IMR-90 (cell line): ENCODE measurements around the gene RYK. TPM values are rescaled to one million over a fixed set of nuclear protein-coding genes. Genes with fewer than 3 reads are reported as not detected.

Experiments
- ATAC-seq: fragments of 200-7000 bp; cut with Tn5 transposase; 2 replicates; pipeline ENCODE4 v1.9.1; 2020; ENCODE audit warnings: low read depth, mild to moderate bottlenecking, moderate library complexity
- BruUV-seq: library from RNA; stranded (reverse); fragments of 400-500 nt; replicated peaks from 2 replicates; lab custom pipeline; 2021; lab: Mats Ljungman, UMichigan
- CTCF ChIA-PET: fragments of 300-600 bp; formaldehyde crosslinking; extraction: SDS; loops from one replicate; lab custom pipeline; 2021; ENCODE audit warnings: antibody characterized with exemption; lab: Yijun Ruan, JAX
- POLR2A ChIA-PET: fragments of 300-600 bp; sonication (Branson Sonifier 250); formaldehyde crosslinking; loops from one replicate; lab custom pipeline; 2022; ENCODE audit warnings: antibody characterized with exemption; ENCODE audit not compliant: unreplicated experiment; lab: Charles Lee
- DNase-seq: peaks from one replicate; pipeline ENCODE4 v3.0.0; 2013
- H2AFZ ChIP-seq: replicated peaks from 2 replicates; pipeline ENCODE3; 2013; ENCODE audit warnings: low read length, mild to moderate bottlenecking; ENCODE audit not compliant: poor library complexity
- H2AK5ac ChIP-seq: 2 replicates; pipeline ENCODE4 v1.6.1; 2013; ENCODE audit warnings: low read depth, low read length, inconsistent platforms
- H2AK9ac ChIP-seq: replicated peaks from 2 replicates; pipeline ENCODE3; 2013; ENCODE audit warnings: mild to moderate bottlenecking, low read depth, low read length, moderate library complexity; ENCODE audit not compliant: poor library complexity
- H2BK120ac ChIP-seq: 2 replicates; pipeline ENCODE4 v1.6.1; 2013; ENCODE audit warnings: low read depth, low read length, inconsistent platforms
- H2BK15ac ChIP-seq: 3 replicates; pipeline ENCODE4 v1.6.1; 2013; ENCODE audit warnings: low read depth, low read length, inconsistent platforms
- H2BK20ac ChIP-seq: 2 replicates; pipeline ENCODE4 v1.6.1; 2013; ENCODE audit warnings: low read depth, mild to moderate bottlenecking, inconsistent platforms, low read length, moderate library complexity
- H2BK5ac ChIP-seq: 2 replicates; pipeline ENCODE4 v1.6.1; 2013; ENCODE audit warnings: mild to moderate bottlenecking, low read depth, low read length, inconsistent platforms; ENCODE audit not compliant: poor library complexity, severe bottlenecking
- H3K14ac ChIP-seq: replicated peaks from 2 replicates; pipeline ENCODE4 v1.6.1; 2013; ENCODE audit warnings: low read depth, low read length, inconsistent platforms
- H3K18ac ChIP-seq: 2 replicates; pipeline ENCODE4 v1.6.1; 2013; ENCODE audit warnings: low read depth, low read length, control low read depth
- H3K23ac ChIP-seq: 2 replicates; pipeline ENCODE4 v1.6.1; 2013; ENCODE audit warnings: low read depth, low read length, inconsistent platforms
- H3K27ac ChIP-seq: 2 replicates; pipeline ENCODE4 v1.5.1; 2013; ENCODE audit warnings: mild to moderate bottlenecking, control low read depth, low read length; ENCODE audit not compliant: insufficient read depth
- H3K27me3 ChIP-seq: 2 replicates; pipeline ENCODE4 v1.6.1; 2013; ENCODE audit warnings: low read length; ENCODE audit not compliant: control insufficient read depth, insufficient read depth
- H3K36me3 ChIP-seq: 2 replicates; pipeline ENCODE4 v1.6.1; 2013; ENCODE audit warnings: low read length, mixed read lengths; ENCODE audit not compliant: control insufficient read depth, insufficient read depth
- H3K4ac ChIP-seq: 2 replicates; pipeline ENCODE4 v1.6.1; 2013; ENCODE audit warnings: low read depth, low read length, inconsistent platforms
- H3K4me1 ChIP-seq: 2 replicates; pipeline ENCODE4 v1.6.1; 2013; ENCODE audit warnings: low read length, mixed read lengths; ENCODE audit not compliant: control insufficient read depth, insufficient read depth
- H3K4me2 ChIP-seq: 2 replicates; pipeline ENCODE4 v1.6.1; 2013; ENCODE audit warnings: low read depth, mild to moderate bottlenecking, control low read depth, low read length, moderate library complexity
- H3K4me3 ChIP-seq: 2 replicates; pipeline ENCODE4 v1.5.1; 2013; ENCODE audit warnings: low read depth, mild to moderate bottlenecking, control low read depth, low read length, moderate library complexity; ENCODE audit not compliant: insufficient read depth
- H3K56ac ChIP-seq: 2 replicates; pipeline ENCODE4 v1.6.1; 2013; ENCODE audit warnings: low read length, inconsistent platforms; ENCODE audit not compliant: insufficient read depth; ENCODE audit errors: extremely low read depth
- H3K79me1 ChIP-seq, 2 experiments: 2 replicates each; pipeline ENCODE4 v1.6.1; 2013; ENCODE audit warnings: low read length in 2 of 2, inconsistent platforms in 1 of 2, low read depth in 1 of 2
- H3K9ac ChIP-seq: 2 replicates; pipeline ENCODE4 v1.6.1; 2013; ENCODE audit warnings: low read depth, low read length, control low read depth
- H3K9me1 ChIP-seq: 2 replicates; pipeline ENCODE4 v1.6.1; 2013; ENCODE audit warnings: low read length, inconsistent platforms; ENCODE audit not compliant: insufficient read depth
- H3K9me3 ChIP-seq: 2 replicates; pipeline ENCODE4 v1.6.1; 2013; ENCODE audit warnings: low read length; ENCODE audit not compliant: control insufficient read depth, insufficient read depth
- H4K20me1 ChIP-seq: 2 replicates; pipeline ENCODE4 v1.6.1; 2013; ENCODE audit warnings: low read length, inconsistent platforms; ENCODE audit not compliant: insufficient read depth
- H4K5ac ChIP-seq: 2 replicates; pipeline ENCODE4 v1.6.1; 2013; ENCODE audit warnings: mild to moderate bottlenecking, low read depth, low read length, control low read depth
- H4K8ac ChIP-seq, 2 experiments: 2 replicates each; pipeline ENCODE4 v1.6.1; 2013; ENCODE audit warnings: low read depth in 2 of 2, low read length in 2 of 2, control low read depth in 1 of 2, inconsistent platforms in 1 of 2
- H4K91ac ChIP-seq: 2 replicates; pipeline ENCODE4 v1.6.1; 2013; ENCODE audit warnings: low read depth, low read length, inconsistent platforms; ENCODE audit not compliant: insufficient read depth
- BHLHE40 ChIP-seq: fragments of 150-350 bp; IDR thresholded peaks from 2 replicates; pipeline ENCODE4 v1.6.1; 2016; ENCODE audit warnings: mild to moderate bottlenecking, low read depth, low read length
- CEBPB ChIP-seq: IDR thresholded peaks from 2 replicates; pipeline ENCODE4 v1.6.1; 2012; ENCODE audit warnings: low read depth, low read length, improper control_type of control experiment
- FOS ChIP-seq: fragments of 150-350 bp; IDR thresholded peaks from 2 replicates; pipeline ENCODE4 v1.6.1; 2016; ENCODE audit warnings: low read depth, low read length
- MAFK ChIP-seq: IDR thresholded peaks from 2 replicates; pipeline ENCODE4 v1.6.1; 2012; ENCODE audit warnings: low read depth, low read length, improper control_type of control experiment
- MAZ ChIP-seq: IDR thresholded peaks from 2 replicates; pipeline ENCODE4 v1.6.1; 2012; ENCODE audit warnings: low read depth, mild to moderate bottlenecking, low read length, improper control_type of control experiment, moderate library complexity, borderline replicate concordance
- MXI1 ChIP-seq: IDR thresholded peaks from 2 replicates; pipeline ENCODE4 v1.6.1; 2012; ENCODE audit warnings: low read depth, mild to moderate bottlenecking, low read length, moderate library complexity, borderline replicate concordance
- NFE2L2 ChIP-seq: fragments of 150-350 bp; IDR thresholded peaks from 2 replicates; pipeline ENCODE4 v1.6.1; 2016; ENCODE audit warnings: low read depth, mild to moderate bottlenecking, low read length
- POLR2A ChIP-seq: IDR thresholded peaks from 2 replicates; pipeline ENCODE4 v1.6.1; 2012; ENCODE audit warnings: mild to moderate bottlenecking, low read depth, low read length
- RAD21 ChIP-seq: IDR thresholded peaks from 2 replicates; pipeline ENCODE4 v1.6.1; 2012; ENCODE audit warnings: low read length, improper control_type of control experiment
- RCOR1 ChIP-seq: IDR thresholded peaks from 2 replicates; pipeline ENCODE4 v1.6.1; 2012; ENCODE audit warnings: mild to moderate bottlenecking, low read length, improper control_type of control experiment; ENCODE audit not compliant: insufficient replicate concordance
- RFX5 ChIP-seq: IDR thresholded peaks from 2 replicates; pipeline ENCODE4 v1.8.0; 2012; ENCODE audit warnings: low read depth, mild to moderate bottlenecking, low read length, moderate library complexity
- SMC3 ChIP-seq: fragments of 150-350 bp; IDR thresholded peaks from 2 replicates; pipeline ENCODE4 v1.6.1; 2016; ENCODE audit warnings: low read depth, mild to moderate bottlenecking, antibody characterized with exemption, low read length, moderate library complexity
- WGBS, 2 experiments: methylation state at CpG; one replicate each; pipeline versions ENCODE4 v1.1.5 to v1.1.7; 2013; ENCODE audit warnings: missing lambda C conversion rate in 2 of 2; ENCODE audit not compliant: insufficient read length in 1 of 2; ENCODE audit errors: extremely low coverage in 2 of 2; 5-methylcytosine and 5-hydroxymethylcytosine counted together
- dilution Hi-C: fragments of 300-500 bp; cut with HindIII; formaldehyde crosslinking; loops from one replicate; pipeline ENCODE4 v1.14.3; 2018; ENCODE audit warnings: low sequenced_read_pairs; ENCODE audit not compliant: unreplicated experiment
- in situ Hi-C: fragments of 300-500 bp; cut with MboI; formaldehyde crosslinking; loops from 3 replicates; pipeline ENCODE4 v1.14.3; 2019; ENCODE audit warnings: low sequenced_read_pairs, inconsistent platforms, mixed read lengths
- intact Hi-C: fragments of 100-400 bp; cut with micrococcal nuclease; formaldehyde crosslinking; loops from 2 replicates; pipeline ENCODE4 v1.10.0; 2022
- polyA plus RNA-seq, 3 experiments: library from polyadenylated mRNA; depleted of rRNA; stranded (reverse); fragments of >200 nt; gene quantifications; 2 replicates each; pipeline ENCODE4 v1.2.3, GENCODE V29; 2012; ENCODE audit warnings: low replicate concordance in 1 of 3
- total RNA-seq: library from RNA; depleted of rRNA; stranded (reverse); fragments of >200 nt; gene quantifications from 2 replicates; pipeline ENCODE4 v1.2.3, GENCODE V29; 2012
- TF ChIP-seq, protein P1 (sequence below): conservative IDR thresholded peaks from 2 replicates; pipeline ENCODE4 v1.5.1; 2012; ENCODE audit warnings: mild to moderate bottlenecking, low read depth, low read length, improper control_type of control experiment
- TF ChIP-seq, protein P2 (sequence below): fragments of 150-350 bp; IDR thresholded peaks from 2 replicates; pipeline ENCODE4 v1.6.1; 2017; ENCODE audit warnings: mild to moderate bottlenecking, antibody characterized with exemption, low read length, low read depth
- TF ChIP-seq, protein P3 (sequence below): fragments of 150-350 bp; IDR thresholded peaks from 2 replicates; pipeline ENCODE4 v1.6.1; 2016; ENCODE audit warnings: low read depth, mild to moderate bottlenecking, low read length, moderate library complexity, borderline replicate concordance

RYK gene
- total and polyA plus RNA-seq, 2 of the 4 experiments (the other 2 are of a cell fraction), result 42.4 to 106 TPM

DNA sequence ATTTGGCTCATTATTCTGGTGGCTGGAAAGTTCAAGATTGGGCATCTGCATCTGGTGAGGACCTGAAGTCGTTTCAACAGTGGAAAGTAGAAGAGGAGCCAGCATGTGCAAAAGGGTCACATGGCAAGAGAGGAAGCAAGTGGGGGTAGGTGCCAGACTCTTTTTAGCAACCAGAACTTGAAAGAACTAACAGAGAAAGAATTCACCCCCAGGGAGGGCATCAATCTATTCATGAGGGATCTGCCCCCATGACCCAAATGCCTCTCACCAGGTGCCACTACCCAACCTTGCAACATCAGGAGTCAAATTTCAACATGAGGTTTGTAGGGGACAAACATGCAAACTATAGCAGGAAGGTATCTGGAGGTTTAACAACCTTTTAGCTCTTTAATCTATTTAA, 10.3 kb upstream of the RYK start:
- no peak overlapping the region for H4K8ac ChIP-seq
- no peak overlapping the region for H2AK9ac ChIP-seq
- BruUV-seq, result no TSS peak
- no peaks in the 10 kb centered on the region for H4K20me1 ChIP-seq
- H3K56ac ChIP-seq, result no peak overlapping the region
- ATAC-seq (no peak), DNase-seq (no peak)
- no peak overlapping the region for H2BK20ac ChIP-seq
- H3K4ac ChIP-seq, result no peak overlapping the region
- H2AK5ac ChIP-seq, result no peak overlapping the region
- H3K36me3 ChIP-seq, result no peaks in the 10 kb centered on the region
- no peaks in the 10 kb centered on the region for H3K9me1 ChIP-seq
- no peak overlapping the region for H3K23ac ChIP-seq
- no peak overlapping the region for H2BK15ac ChIP-seq
- intact Hi-C loops, result no loop called here
- WGBS, 2 experiments, result no CpG with 5 or more reads among the region's 1 CpG
- H2BK5ac ChIP-seq, result no peak overlapping the region
- H3K9me3 ChIP-seq, result no peaks in the 10 kb centered on the region
- TF ChIP-seq CEBPB (no peak), NFE2L2 (no peak), MXI1 (no peak), MAFK (no peak), RCOR1 (no peak), RFX5 (no peak), BHLHE40 (no peak), RAD21 (no peak), POLR2A (no peak), SMC3 (no peak), FOS (no peak), MAZ (no peak)
- TF ChIP-seq, protein P1, sequence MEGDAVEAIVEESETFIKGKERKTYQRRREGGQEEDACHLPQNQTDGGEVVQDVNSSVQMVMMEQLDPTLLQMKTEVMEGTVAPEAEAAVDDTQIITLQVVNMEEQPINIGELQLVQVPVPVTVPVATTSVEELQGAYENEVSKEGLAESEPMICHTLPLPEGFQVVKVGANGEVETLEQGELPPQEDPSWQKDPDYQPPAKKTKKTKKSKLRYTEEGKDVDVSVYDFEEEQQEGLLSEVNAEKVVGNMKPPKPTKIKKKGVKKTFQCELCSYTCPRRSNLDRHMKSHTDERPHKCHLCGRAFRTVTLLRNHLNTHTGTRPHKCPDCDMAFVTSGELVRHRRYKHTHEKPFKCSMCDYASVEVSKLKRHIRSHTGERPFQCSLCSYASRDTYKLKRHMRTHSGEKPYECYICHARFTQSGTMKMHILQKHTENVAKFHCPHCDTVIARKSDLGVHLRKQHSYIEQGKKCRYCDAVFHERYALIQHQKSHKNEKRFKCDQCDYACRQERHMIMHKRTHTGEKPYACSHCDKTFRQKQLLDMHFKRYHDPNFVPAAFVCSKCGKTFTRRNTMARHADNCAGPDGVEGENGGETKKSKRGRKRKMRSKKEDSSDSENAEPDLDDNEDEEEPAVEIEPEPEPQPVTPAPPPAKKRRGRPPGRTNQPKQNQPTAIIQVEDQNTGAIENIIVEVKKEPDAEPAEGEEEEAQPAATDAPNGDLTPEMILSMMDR, result no peak
- TF ChIP-seq, protein P2, sequence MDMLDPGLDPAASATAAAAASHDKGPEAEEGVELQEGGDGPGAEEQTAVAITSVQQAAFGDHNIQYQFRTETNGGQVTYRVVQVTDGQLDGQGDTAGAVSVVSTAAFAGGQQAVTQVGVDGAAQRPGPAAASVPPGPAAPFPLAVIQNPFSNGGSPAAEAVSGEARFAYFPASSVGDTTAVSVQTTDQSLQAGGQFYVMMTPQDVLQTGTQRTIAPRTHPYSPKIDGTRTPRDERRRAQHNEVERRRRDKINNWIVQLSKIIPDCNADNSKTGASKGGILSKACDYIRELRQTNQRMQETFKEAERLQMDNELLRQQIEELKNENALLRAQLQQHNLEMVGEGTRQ, result no peak
- TF ChIP-seq, protein P3, sequence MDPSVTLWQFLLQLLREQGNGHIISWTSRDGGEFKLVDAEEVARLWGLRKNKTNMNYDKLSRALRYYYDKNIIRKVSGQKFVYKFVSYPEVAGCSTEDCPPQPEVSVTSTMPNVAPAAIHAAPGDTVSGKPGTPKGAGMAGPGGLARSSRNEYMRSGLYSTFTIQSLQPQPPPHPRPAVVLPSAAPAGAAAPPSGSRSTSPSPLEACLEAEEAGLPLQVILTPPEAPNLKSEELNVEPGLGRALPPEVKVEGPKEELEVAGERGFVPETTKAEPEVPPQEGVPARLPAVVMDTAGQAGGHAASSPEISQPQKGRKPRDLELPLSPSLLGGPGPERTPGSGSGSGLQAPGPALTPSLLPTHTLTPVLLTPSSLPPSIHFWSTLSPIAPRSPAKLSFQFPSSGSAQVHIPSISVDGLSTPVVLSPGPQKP, result no peak
- H3K4me3 ChIP-seq, result no peak overlapping the region
- H4K5ac ChIP-seq, result no peak overlapping the region
- dilution Hi-C loops, result no loop called here
- no peak overlapping the region for H3K9ac ChIP-seq
- no peak overlapping the region for H3K18ac ChIP-seq
- no peak overlapping the region for H3K4me2 ChIP-seq
- in situ Hi-C loops, result no loop called here
- H3K4me1 ChIP-seq, result peaks cover 4% of the 10 kb centered on the region
- H3K27ac ChIP-seq, result no peak overlapping the region
- H2BK120ac ChIP-seq, result no peak overlapping the region
- H2AFZ ChIP-seq, result no peak overlapping the region
- no peaks in the 10 kb centered on the region for H3K79me1 ChIP-seq
- ChIA-PET CTCF (no interaction called here), POLR2A (no interaction called here)
- no peak overlapping the region for H3K14ac ChIP-seq
- H4K91ac ChIP-seq, result no peak overlapping the region
- H3K27me3 ChIP-seq, result no peaks in the 10 kb centered on the region
